ENCODE results near the gene CDK17. TPM values are rescaled to one million over a fixed set of nuclear protein-coding genes. Genes with fewer than 3 reads are reported as not detected.
"Not testable (repeated sequence)": the region's sequence is repeated elsewhere in the genome, so short reads cannot be mapped to it uniquely, and the experiment has no call there.

Gene CDK17
- total RNA-seq, 4 donors from 2014 or later, result 65.1 to 89.4 (median 71.2) TPM

DNA sequence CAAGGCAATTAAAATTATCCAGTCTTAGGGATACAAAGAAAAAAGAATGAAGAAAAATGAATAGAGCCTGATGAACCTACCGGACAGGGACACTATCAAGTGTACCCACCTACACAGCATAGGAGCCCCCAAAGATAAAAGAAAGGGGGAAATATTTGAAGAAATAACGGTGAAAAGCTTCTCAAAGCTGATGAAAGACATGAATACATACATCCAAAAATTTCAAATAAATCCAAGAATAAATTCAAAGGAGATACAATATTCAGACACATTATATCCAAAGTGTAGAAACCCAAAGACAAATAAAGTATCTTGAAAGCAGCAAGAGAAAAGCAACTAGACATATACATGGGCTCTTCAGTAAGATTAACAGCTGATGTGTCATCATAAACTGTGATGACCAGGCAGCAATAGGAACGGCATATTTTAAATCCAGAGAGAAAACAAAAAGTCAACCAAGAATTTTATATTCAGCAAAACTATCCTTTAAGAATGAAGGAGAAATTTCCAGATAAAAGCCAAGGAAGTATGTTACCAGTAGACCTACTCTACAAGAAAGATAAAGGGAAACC, 56.0 kb downstream of the CDK17 start:
- no peaks in the 10 kb centered on the region for H3K27me3 ChIP-seq
- 77 to 93% methylated on average over 3 of the region's 3 CpGs for WGBS, 2 donors
- H3K36me3 ChIP-seq, result peaks cover 0 to 26% (median 0%) of the 10 kb centered on the region in 3 donors
- peaks cover 0 to 36% (median 13%) of the 10 kb centered on the region in 4 donors for H3K9me3 ChIP-seq
- TF ChIP-seq POLR2A (IDR thresholded peaks at IDR 0.05) (no peak), EP300 (IDR thresholded peaks at IDR 0.05) (no peak)
- TF ChIP-seq, protein P1, sequence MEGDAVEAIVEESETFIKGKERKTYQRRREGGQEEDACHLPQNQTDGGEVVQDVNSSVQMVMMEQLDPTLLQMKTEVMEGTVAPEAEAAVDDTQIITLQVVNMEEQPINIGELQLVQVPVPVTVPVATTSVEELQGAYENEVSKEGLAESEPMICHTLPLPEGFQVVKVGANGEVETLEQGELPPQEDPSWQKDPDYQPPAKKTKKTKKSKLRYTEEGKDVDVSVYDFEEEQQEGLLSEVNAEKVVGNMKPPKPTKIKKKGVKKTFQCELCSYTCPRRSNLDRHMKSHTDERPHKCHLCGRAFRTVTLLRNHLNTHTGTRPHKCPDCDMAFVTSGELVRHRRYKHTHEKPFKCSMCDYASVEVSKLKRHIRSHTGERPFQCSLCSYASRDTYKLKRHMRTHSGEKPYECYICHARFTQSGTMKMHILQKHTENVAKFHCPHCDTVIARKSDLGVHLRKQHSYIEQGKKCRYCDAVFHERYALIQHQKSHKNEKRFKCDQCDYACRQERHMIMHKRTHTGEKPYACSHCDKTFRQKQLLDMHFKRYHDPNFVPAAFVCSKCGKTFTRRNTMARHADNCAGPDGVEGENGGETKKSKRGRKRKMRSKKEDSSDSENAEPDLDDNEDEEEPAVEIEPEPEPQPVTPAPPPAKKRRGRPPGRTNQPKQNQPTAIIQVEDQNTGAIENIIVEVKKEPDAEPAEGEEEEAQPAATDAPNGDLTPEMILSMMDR (IDR thresholded peaks at IDR 0.05), result no peak
- H3K27ac ChIP-seq, result no peak overlapping the region
- H3K4me3 ChIP-seq, result no peak overlapping the region
- DNase-seq (ENCODE audit: low spot score in 2 of 2), result no peak
- H3K4me1 ChIP-seq, result peaks cover 0 to 15% (median 0%) of the 10 kb centered on the region in 4 donors

DNA sequence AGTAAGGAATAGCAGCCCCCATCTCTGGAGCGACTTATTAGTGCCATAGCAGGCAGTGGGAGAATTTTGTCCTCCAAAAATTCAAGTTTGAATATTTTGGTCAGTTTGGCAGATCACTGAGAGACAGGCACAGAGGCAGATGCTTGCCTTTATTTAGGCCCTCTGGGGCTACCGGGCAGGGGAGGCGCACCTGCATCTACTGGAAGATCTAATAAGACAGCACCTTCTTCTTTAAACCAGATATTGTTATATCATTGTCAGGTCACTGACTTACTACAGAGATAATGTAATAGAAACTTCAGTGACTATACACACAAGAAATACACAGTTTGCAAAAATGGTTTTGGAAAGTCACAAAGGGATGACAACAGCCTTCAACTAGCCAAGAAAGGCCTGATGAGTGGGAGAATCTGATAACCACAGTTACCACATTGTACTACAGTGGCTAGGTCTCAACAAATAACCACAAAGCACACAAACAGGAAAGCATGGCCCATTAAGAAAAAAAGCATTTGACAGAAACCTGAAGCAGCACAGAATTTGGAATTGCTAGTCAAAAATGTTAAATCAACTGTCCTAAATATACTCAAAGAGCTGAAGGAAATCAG, 56.8 kb downstream of the CDK17 start:
- Histone ChIP-seq H3K27ac (no peak overlapping the region), H3K27me3 (no peaks in the 10 kb centered on the region), H3K4me1 (peaks cover 0 to 16% (median 0%) of the 10 kb centered on the region in 4 donors), H3K9me3 (peaks cover 0 to 36% (median 13%) of the 10 kb centered on the region in 4 donors), H3K36me3 (peaks cover 0 to 26% (median 0%) of the 10 kb centered on the region in 3 donors), H3K4me3 (no peak overlapping the region)
- DNase-seq (ENCODE audit: low spot score in 2 of 2), result no peak
- TF ChIP-seq EP300 (IDR thresholded peaks at IDR 0.05), result no peak
- 93 to 100% methylated on average over 3 of the region's 3 CpGs for WGBS, 2 donors

DNA sequence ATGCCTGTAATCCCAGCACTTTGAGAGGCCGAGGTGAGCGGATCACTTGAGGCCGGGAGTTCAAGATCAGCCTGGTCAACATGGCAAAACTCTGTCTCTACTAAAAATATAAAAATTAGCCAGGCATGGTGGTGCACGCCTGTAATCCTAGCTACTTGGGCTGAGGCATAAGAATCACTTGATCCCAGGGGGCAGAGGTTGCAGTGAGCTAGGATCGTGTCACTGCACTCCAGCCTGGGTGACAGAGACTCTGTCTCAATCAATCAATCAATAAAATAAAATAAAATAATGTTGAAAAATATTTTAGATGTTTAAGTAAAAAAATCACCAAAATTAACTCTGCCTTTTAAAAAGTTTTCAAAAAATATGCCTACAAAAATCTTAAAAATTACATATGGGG, 60.6 kb downstream of the CDK17 start:
- peaks cover 0 to 33% (median 13%) of the 10 kb centered on the region in 4 donors for H3K9me3 ChIP-seq
- not testable (repeated sequence) for DNase-seq (ENCODE audit: low spot score in 2 of 2); H3K27ac ChIP-seq; H3K27me3 ChIP-seq; H3K4me3 ChIP-seq; H3K4me1 ChIP-seq
- WGBS, 2 donors, result 96 to 98% methylated on average over 5 of the region's 5 CpGs
- H3K36me3 ChIP-seq, result peaks cover 0 to 21% (median 0%) of the 10 kb centered on the region in 3 donors

DNA sequence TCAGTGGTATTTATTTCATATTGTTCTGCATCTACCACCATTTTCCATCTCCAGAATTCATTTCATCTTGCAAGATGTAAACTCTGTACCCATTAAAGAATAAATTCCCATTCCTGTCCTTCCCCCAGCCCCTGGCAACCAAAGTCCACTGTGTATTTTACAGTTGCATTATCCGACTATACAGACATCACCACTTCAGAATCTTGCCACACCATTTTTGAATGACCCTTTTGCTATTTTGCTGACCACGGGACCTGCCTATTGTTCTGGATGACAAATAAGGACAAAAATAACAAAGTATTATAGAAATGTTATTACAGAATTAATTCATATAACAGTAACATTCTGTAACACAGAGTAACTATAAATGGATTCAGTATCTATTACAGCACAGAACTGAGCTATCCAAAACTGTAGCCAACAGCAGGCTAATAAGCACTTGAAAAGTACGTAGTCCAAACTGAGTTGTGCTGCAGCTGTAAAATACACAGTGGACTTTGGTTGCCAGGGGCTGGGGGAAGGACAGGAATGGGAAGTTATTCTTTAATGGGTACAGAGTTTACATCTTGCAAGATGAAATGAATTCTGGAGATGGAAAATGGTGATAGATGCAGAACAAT, 61.3 kb downstream of the CDK17 start:
- no peak for DNase-seq (ENCODE audit: low spot score in 2 of 2)
- Histone ChIP-seq H3K27me3 (no peaks in the 10 kb centered on the region), H3K4me1 (peaks cover 0 to 10% (median 0%) of the 10 kb centered on the region in 4 donors), H3K4me3 (no peak overlapping the region), H3K36me3 (peaks cover 0 to 14% (median 0%) of the 10 kb centered on the region in 3 donors), H3K9me3 (peaks cover 0 to 26% (median 7%) of the 10 kb centered on the region in 4 donors), H3K27ac (no peak overlapping the region)
- 61 to 73% methylated on average over 3 of the region's 3 CpGs for WGBS, 2 donors
- no peak for TF ChIP-seq EP300 (IDR thresholded peaks at IDR 0.05)
- TF ChIP-seq, protein P1 (IDR thresholded peaks at IDR 0.05), result no peak
- TF ChIP-seq POLR2A (IDR thresholded peaks at IDR 0.05), result no peak

DNA sequence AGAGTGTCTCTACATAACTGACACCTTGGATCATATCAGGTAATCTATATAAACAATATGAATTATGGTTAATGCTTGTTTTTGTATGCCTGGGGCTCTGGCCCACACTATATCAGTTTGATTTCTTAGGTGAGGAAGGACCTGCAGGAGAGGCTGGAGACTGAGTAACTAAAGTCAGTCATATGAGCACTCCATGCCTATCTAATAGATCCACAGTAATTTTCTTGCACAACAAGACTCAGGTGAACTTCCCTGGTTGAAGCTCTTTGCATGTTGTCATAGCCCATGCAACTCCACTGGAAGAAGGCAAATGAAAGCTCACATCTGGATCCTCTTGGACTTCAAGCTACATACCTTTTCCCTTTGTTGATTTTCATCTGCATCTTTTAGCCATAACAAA, 62.3 kb downstream of the CDK17 start:
- TF ChIP-seq, protein P1 (IDR thresholded peaks at IDR 0.05), result no peak
- TF ChIP-seq EP300 (IDR thresholded peaks at IDR 0.05) (no peak), POLR2A (IDR thresholded peaks at IDR 0.05) (no peak)
- peaks cover 0 to 10% (median 0%) of the 10 kb centered on the region in 4 donors for H3K4me1 ChIP-seq
- peaks cover 0 to 16% (median 1%) of the 10 kb centered on the region in 4 donors for H3K9me3 ChIP-seq
- peaks cover 0 to 17% (median 0%) of the 10 kb centered on the region in 3 donors for H3K36me3 ChIP-seq
- H3K27me3 ChIP-seq, result no peaks in the 10 kb centered on the region
- no peak overlapping the region for H3K4me3 ChIP-seq
- H3K27ac ChIP-seq, result no peak overlapping the region
- DNase-seq (ENCODE audit: low spot score in 2 of 2), result no peak

DNA sequence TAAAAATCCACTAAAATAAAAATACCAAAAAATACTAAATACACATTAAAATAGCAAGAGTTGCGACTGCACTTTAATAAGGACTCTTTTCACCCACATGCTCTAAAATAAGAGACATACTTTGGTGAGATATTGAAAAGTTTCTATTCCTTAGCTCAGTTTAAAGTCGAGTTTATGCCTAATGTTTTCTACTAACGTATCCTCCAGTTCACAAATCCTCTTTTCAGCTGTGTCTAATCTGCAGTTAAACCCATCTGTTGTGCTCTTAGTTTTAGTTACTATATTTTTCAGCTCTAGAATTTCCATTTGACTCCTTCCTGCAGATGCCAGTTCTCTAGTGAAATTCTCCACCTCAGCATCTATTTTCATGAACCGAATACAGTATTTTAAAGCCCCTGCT, 63.8 kb downstream of the CDK17 start:
- H3K27ac ChIP-seq, result no peak overlapping the region
- TF ChIP-seq, protein P1 (IDR thresholded peaks at IDR 0.05), result no peak
- TF ChIP-seq POLR2A (IDR thresholded peaks at IDR 0.05) (no peak), EP300 (IDR thresholded peaks at IDR 0.05) (no peak)
- H3K9me3 ChIP-seq, result peaks cover 0 to 13% (median 0%) of the 10 kb centered on the region in 4 donors
- DNase-seq (ENCODE audit: low spot score in 2 of 2), result no peak
- peaks cover 0 to 10% (median 0%) of the 10 kb centered on the region in 4 donors for H3K4me1 ChIP-seq
- WGBS, 2 donors, result 96 to 97% methylated on average over 4 of the region's 4 CpGs
- no peak overlapping the region for H3K4me3 ChIP-seq
- no peaks in the 10 kb centered on the region for H3K27me3 ChIP-seq
- peaks cover 0 to 12% (median 0%) of the 10 kb centered on the region in 3 donors for H3K36me3 ChIP-seq

Measured in tibial nerve (tissue), 4 donors.